HG02943 (cell line): ENCODE results near the gene ZSCAN5C.

ENCODE experiments used
- ATAC-seq: cut with Tn5 transposase; IDR thresholded peaks from one replicate; pipeline ENCODE4 v1.9.1; 2021; ENCODE audit warnings: mild to moderate bottlenecking, low read depth, moderate library complexity; ENCODE audit not compliant: unreplicated experiment

ZSCAN5C gene

DNA sequence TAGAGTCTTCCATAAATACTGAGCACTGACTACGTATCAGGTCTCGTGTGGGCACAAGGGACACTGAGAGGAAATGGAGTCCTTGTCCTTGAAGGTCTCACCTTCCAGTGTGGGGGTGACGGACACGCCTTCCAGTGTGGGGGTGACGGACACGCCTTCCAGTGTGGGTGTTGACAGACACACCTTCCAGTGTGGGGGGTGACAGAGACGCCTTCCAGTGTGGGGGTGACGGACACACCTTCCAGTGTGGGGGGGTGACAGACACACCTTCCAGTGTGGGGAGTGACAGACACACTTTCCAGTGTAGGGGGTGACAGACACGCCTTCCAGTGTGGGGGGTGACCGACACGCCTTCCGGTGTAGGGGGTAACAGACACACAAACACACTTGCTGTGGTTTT, 56.2 kb downstream of the ZSCAN5C start:
- no peak for ATAC-seq
